ENCODE results near the gene TSEN2. TPM values are rescaled to one million over a fixed set of nuclear protein-coding genes. Genes with fewer than 3 reads are reported as not detected.
"Not testable (repeated sequence)": the region's sequence is repeated elsewhere in the genome, so short reads cannot be mapped to it uniquely, and the experiment has no call there.

The TSEN2 gene
- total RNA-seq, 5 donors from 2014 or later (not counting 1 experiment from before 2014, with no cell fraction given) = 11.7 to 20.9 (median 18.2) TPM

DNA sequence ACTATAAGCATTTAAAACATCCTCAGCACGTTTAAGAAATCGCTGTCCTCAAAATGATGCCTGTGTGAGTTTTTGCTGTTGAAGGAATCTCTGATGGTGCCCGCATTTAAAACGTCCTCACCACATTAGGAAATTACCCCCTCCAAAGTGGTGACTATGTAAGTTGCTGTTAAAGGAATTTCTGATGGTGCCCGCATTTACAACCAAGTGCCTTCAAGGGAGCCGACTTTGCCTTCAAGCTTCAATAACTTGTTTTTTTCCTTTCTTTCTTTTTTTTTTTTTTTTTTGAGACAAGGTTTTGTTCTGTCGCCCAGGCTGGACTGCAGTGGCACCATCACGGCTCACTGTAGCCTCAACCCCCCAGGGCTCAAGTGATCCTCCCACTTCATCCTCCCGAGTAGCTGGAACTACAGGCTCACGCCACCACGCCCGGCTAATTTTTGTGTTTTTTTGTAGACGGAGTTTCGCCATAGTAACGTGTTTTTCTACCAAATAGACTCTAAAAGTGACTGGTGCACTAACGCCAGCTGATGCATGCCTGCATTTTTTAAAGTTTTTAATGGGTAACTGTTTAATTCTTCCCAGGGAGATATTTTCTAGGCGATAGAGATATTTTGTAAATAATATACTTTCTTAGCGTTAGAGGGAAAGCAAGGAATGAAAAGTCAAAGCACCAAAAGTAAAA lies 19.0 kb upstream of the TSEN2 start:
- ATAC-seq (replicated peaks in 1 of 4) (no peak), DNase-seq (no peak)
- H3K36me3 Mint-ChIP-seq = no peaks in the 10 kb centered on the region
- no peaks in the 10 kb centered on the region for H3K27me3 Mint-ChIP-seq
- peaks cover 9 to 18% (median 13%) of the 10 kb centered on the region in 3 donors for H3K4me1 Mint-ChIP-seq
- no peak overlapping the region for H3K4me3 Mint-ChIP-seq
- 92% methylated on average over 2 of the region's 18 CpGs for WGBS (ENCODE audit: insufficient coverage)
- H3K27me3 ChIP-seq (replicated peaks in 1 of 2; ENCODE audit: control insufficient read depth in 2 of 2, extremely low read depth in 1 of 2, insufficient read depth in 2 of 2, low read length in 1 of 2) = peaks cover 0 to 2% of the 10 kb centered on the region in 2 experiments
- no peak overlapping the region for H3K27ac Mint-ChIP-seq
- no peaks in the 10 kb centered on the region for H3K36me3 ChIP-seq (ENCODE audit: control insufficient read depth in 2 of 2, extremely low read depth in 1 of 2, insufficient read depth in 1 of 2, low read length in 1 of 2)
- H3K9me3 ChIP-seq = no peaks in the 10 kb centered on the region
- H3K4me3 ChIP-seq (ENCODE audit: control insufficient read depth in 1 of 2, extremely low read depth in 1 of 2, low read length in 1 of 2) = no peak overlapping the region
- ChIA-PET CTCF (interaction anchor here in 1 of 2 donors (0.7 kb wide), 1 partner anchor 29 kb away, joined by 3 read pairs; no protein-coding TSS in a partner anchor), POLR2A (no interaction called here)
- H3K4me1 ChIP-seq (ENCODE audit: control insufficient read depth in 1 of 2, extremely low read depth in 1 of 2, insufficient read depth in 2 of 2, low read length in 2 of 2) = peaks cover 6 to 15% of the 10 kb centered on the region in 2 experiments
- no peak overlapping the region for H3K27ac ChIP-seq (ENCODE audit: low read length)
- no peaks in the 10 kb centered on the region for H3K9me3 Mint-ChIP-seq

DNA sequence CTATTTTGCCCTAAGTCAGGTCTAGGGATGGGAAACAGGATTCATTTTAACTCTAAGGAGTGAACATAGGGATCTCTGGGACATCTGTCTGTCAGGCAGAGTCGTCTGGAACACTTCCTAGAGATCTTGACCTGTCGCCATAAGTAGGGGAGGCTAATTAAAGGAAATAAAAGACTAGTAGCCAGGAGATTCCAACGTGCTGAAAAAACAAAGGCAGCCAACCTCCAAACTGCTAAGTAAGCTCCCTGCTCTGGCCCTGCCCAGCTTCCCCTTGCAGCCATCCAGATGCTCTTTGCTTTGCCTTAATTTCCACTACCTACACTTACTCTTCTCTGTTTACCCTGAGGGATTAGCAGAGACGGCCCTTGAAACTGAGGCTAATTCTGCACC lies 18.4 kb upstream of the TSEN2 start:
- ATAC-seq (replicated peaks in 1 of 4) (no peak), DNase-seq (no peak)
- Mint-ChIP-seq H3K4me1 (peaks cover 10 to 18% (median 15%) of the 10 kb centered on the region in 3 donors), H3K9me3 (no peaks in the 10 kb centered on the region), H3K27me3 (no peaks in the 10 kb centered on the region), H3K36me3 (no peaks in the 10 kb centered on the region), H3K27ac (no peak overlapping the region), H3K4me3 (no peak overlapping the region)
- Histone ChIP-seq H3K36me3 (ENCODE audit: control insufficient read depth in 2 of 2, extremely low read depth in 1 of 2, insufficient read depth in 1 of 2, low read length in 1 of 2) (no peaks in the 10 kb centered on the region), H3K27me3 (replicated peaks in 1 of 2; ENCODE audit: control insufficient read depth in 2 of 2, extremely low read depth in 1 of 2, insufficient read depth in 2 of 2, low read length in 1 of 2) (peaks cover 0 to 2% of the 10 kb centered on the region in 2 experiments), H3K4me3 (ENCODE audit: control insufficient read depth in 1 of 2, extremely low read depth in 1 of 2, low read length in 1 of 2) (no peak overlapping the region), H3K4me1 (ENCODE audit: control insufficient read depth in 1 of 2, extremely low read depth in 1 of 2, insufficient read depth in 2 of 2, low read length in 2 of 2) (peaks cover 6 to 15% of the 10 kb centered on the region in 2 experiments), H3K27ac (ENCODE audit: low read length) (no peak overlapping the region), H3K9me3 (no peaks in the 10 kb centered on the region)
- ChIA-PET POLR2A (no interaction called here), CTCF (interaction anchor here in 1 of 2 donors (0.7 kb wide), 1 partner anchor 28 kb away, joined by 3 read pairs; no protein-coding TSS in a partner anchor)
- WGBS (ENCODE audit: insufficient coverage) = 93% methylated on average over 3 of the region's 4 CpGs

DNA sequence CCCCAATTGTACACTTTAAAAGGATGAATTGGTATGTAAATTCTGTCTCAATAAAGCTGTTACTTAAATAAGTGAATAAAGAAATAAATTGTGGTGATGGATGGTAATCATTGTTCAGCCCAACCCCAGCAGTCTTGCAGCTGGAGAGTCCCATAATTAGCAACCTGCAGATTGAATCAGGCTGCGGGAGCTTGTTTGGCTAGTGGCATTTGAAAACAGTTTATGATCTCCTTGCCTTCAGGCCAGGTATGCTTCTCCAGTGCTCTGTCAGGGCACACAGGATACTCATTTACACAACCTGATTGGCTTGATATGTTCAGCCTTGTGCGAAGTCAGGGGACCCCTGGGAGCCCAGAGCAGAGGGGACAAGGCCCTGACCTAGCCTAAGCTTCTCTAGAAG lies 16.5 kb upstream of the TSEN2 start:
- no peak for ATAC-seq (replicated peaks in 1 of 4)
- DNase-seq = no peak
- H3K4me1 Mint-ChIP-seq = peaks cover 11 to 21% (median 11%) of the 10 kb centered on the region in 3 donors
- Histone ChIP-seq H3K4me1 (ENCODE audit: control insufficient read depth in 1 of 2, extremely low read depth in 1 of 2, insufficient read depth in 2 of 2, low read length in 2 of 2) (peaks cover 3 to 11% of the 10 kb centered on the region in 2 experiments), H3K27ac (ENCODE audit: low read length) (no peak overlapping the region), H3K27me3 (replicated peaks in 1 of 2; ENCODE audit: control insufficient read depth in 2 of 2, extremely low read depth in 1 of 2, insufficient read depth in 2 of 2, low read length in 1 of 2) (no peaks in the 10 kb centered on the region), H3K4me3 (ENCODE audit: control insufficient read depth in 1 of 2, extremely low read depth in 1 of 2, low read length in 1 of 2) (no peak overlapping the region), H3K36me3 (ENCODE audit: control insufficient read depth in 2 of 2, extremely low read depth in 1 of 2, insufficient read depth in 1 of 2, low read length in 1 of 2) (no peaks in the 10 kb centered on the region), H3K9me3 (no peaks in the 10 kb centered on the region)
- ChIA-PET POLR2A (no interaction called here), CTCF (no interaction called here)
- no peaks in the 10 kb centered on the region for H3K27me3 Mint-ChIP-seq
- H3K36me3 Mint-ChIP-seq = no peaks in the 10 kb centered on the region
- 89% methylated on average over 2 of the region's 2 CpGs for WGBS (ENCODE audit: insufficient coverage)
- H3K27ac Mint-ChIP-seq = no peak overlapping the region
- H3K9me3 Mint-ChIP-seq = no peaks in the 10 kb centered on the region
- H3K4me3 Mint-ChIP-seq = no peak overlapping the region

DNA sequence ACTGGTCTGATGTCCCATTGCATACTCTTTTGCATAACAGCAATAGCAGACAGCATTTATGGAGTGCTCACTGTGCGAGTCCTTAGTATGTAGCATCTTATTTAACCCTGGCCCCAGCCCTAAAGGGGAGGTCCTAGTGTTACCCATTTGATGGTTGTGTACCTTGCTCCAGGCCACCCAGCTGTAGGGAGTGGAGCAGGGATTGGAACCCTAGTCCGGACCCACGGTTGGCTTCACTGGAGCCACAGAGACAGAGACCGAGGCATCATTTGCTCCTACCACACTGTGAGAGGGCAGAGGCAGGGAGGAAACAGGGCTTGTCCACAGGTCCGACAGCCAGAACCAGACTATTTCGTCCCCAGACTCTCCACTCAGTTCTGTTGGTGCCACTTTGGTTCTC lies 16.0 kb upstream of the TSEN2 start:
- peaks cover 8 to 21% (median 9%) of the 10 kb centered on the region in 3 donors for H3K4me1 Mint-ChIP-seq
- POLR2A ChIA-PET = interaction anchor here (0.6 kb wide), 2 partner anchors 415 to 1677 kb away, joined by 3 to 4 read pairs; no protein-coding TSS in a partner anchor
- H3K9me3 Mint-ChIP-seq = no peaks in the 10 kb centered on the region
- no peak for ATAC-seq (replicated peaks in 1 of 4)
- Histone ChIP-seq H3K4me1 (ENCODE audit: control insufficient read depth in 1 of 2, extremely low read depth in 1 of 2, insufficient read depth in 2 of 2, low read length in 2 of 2) (peaks cover 0 to 9% of the 10 kb centered on the region in 2 experiments), H3K27ac (ENCODE audit: low read length) (no peak overlapping the region), H3K9me3 (no peaks in the 10 kb centered on the region), H3K27me3 (replicated peaks in 1 of 2; ENCODE audit: control insufficient read depth in 2 of 2, extremely low read depth in 1 of 2, insufficient read depth in 2 of 2, low read length in 1 of 2) (no peaks in the 10 kb centered on the region), H3K4me3 (ENCODE audit: control insufficient read depth in 1 of 2, extremely low read depth in 1 of 2, low read length in 1 of 2) (no peak overlapping the region), H3K36me3 (ENCODE audit: control insufficient read depth in 2 of 2, extremely low read depth in 1 of 2, insufficient read depth in 1 of 2, low read length in 1 of 2) (no peaks in the 10 kb centered on the region)
- no peaks in the 10 kb centered on the region for H3K36me3 Mint-ChIP-seq
- no peaks in the 10 kb centered on the region for H3K27me3 Mint-ChIP-seq
- no peak overlapping the region for H3K27ac Mint-ChIP-seq
- CTCF ChIA-PET = interaction anchor here (0.6 to 0.7 kb wide), 3 partner anchors 11 to 960 kb away, joined by 4 to 8 read pairs (median 6); no protein-coding TSS in a partner anchor
- DNase-seq = no peak
- WGBS (ENCODE audit: insufficient coverage) = 86% methylated on average over 5 of the region's 6 CpGs
- no peak overlapping the region for H3K4me3 Mint-ChIP-seq

DNA sequence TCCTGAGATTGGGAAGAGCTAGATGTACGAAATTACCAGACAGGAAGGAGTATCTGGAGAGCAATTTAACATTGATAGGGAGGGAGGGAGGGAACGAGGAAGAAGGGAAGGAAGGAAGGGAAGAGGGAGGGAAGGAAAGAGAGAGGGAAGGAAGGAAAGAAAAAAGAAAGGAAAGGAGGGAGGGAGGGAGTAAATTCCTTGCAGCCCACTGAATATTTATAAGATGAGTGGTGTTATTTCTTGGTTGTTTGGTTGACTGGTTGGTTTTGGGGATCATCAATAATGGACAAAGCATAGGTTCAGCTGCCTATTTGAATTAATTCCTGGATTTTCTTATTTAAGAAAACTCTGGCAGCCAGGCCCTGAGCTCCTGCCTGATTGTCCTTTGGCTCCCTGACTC lies 15.5 kb upstream of the TSEN2 start:
- H3K27ac Mint-ChIP-seq = no peak overlapping the region
- no peaks in the 10 kb centered on the region for H3K9me3 Mint-ChIP-seq
- 77% methylated on average over 2 of the region's 2 CpGs for WGBS (ENCODE audit: insufficient coverage)
- Histone ChIP-seq H3K9me3 (no peaks in the 10 kb centered on the region), H3K36me3 (ENCODE audit: control insufficient read depth in 2 of 2, extremely low read depth in 1 of 2, insufficient read depth in 1 of 2, low read length in 1 of 2) (no peaks in the 10 kb centered on the region), H3K27ac (ENCODE audit: low read length) (no peak overlapping the region), H3K4me3 (ENCODE audit: control insufficient read depth in 1 of 2, extremely low read depth in 1 of 2, low read length in 1 of 2) (no peak overlapping the region), H3K27me3 (replicated peaks in 1 of 2; ENCODE audit: control insufficient read depth in 2 of 2, extremely low read depth in 1 of 2, insufficient read depth in 2 of 2, low read length in 1 of 2) (no peaks in the 10 kb centered on the region), H3K4me1 (ENCODE audit: control insufficient read depth in 1 of 2, extremely low read depth in 1 of 2, insufficient read depth in 2 of 2, low read length in 2 of 2) (peaks cover 0 to 5% of the 10 kb centered on the region in 2 experiments)
- H3K4me1 Mint-ChIP-seq = peaks cover 8 to 25% (median 8%) of the 10 kb centered on the region in 3 donors
- H3K36me3 Mint-ChIP-seq = no peaks in the 10 kb centered on the region
- CTCF ChIA-PET = interaction anchor here (0.6 to 0.7 kb wide), 3 partner anchors 11 to 960 kb away, joined by 4 to 8 read pairs (median 6); no protein-coding TSS in a partner anchor
- DNase-seq = no peak
- H3K4me3 Mint-ChIP-seq = no peak overlapping the region
- POLR2A ChIA-PET = interaction anchor here (0.6 kb wide), 2 partner anchors 415 to 1676 kb away, joined by 3 to 4 read pairs; no protein-coding TSS in a partner anchor
- H3K27me3 Mint-ChIP-seq = no peaks in the 10 kb centered on the region
- ATAC-seq (replicated peaks in 1 of 4) = no peak

DNA sequence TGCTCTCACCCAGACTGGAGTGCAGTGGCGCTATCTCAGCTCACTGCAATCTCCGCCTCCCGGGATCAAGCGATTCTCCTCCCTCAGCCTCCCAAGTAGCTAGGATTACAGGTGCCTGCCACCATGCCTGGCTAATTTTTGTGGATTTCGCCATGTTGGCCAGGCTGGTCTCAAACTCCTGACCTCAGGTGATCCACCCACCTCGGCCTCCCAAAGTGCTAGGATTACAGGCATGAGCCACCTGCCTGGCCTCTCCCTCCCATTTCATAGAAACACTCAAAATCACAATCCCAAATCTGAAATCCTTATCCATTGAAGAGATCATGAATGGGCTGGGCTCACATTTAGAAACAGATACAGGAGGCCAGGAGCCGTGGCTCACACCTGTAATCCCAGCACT lies 15.1 kb upstream of the TSEN2 start:
- H3K27ac Mint-ChIP-seq; DNase-seq; H3K9me3 Mint-ChIP-seq; ATAC-seq (replicated peaks in 1 of 4); H3K27me3 Mint-ChIP-seq; H3K4me3 ChIP-seq (ENCODE audit: control insufficient read depth in 1 of 2, extremely low read depth in 1 of 2, low read length in 1 of 2); H3K27me3 ChIP-seq (replicated peaks in 1 of 2; ENCODE audit: control insufficient read depth in 2 of 2, extremely low read depth in 1 of 2, insufficient read depth in 2 of 2, low read length in 1 of 2); H3K4me1 ChIP-seq (ENCODE audit: control insufficient read depth in 1 of 2, extremely low read depth in 1 of 2, insufficient read depth in 2 of 2, low read length in 2 of 2); H3K36me3 ChIP-seq (ENCODE audit: control insufficient read depth in 2 of 2, extremely low read depth in 1 of 2, insufficient read depth in 1 of 2, low read length in 1 of 2); H3K9me3 ChIP-seq; H3K36me3 Mint-ChIP-seq; H3K4me3 Mint-ChIP-seq; H3K27ac ChIP-seq (ENCODE audit: low read length): not testable (repeated sequence)
- WGBS (ENCODE audit: insufficient coverage) = 76% methylated on average over 5 of the region's 7 CpGs
- peaks cover 3 to 22% (median 8%) of the 10 kb centered on the region in 3 donors for H3K4me1 Mint-ChIP-seq
- ChIA-PET POLR2A (interaction anchor here (0.6 to 0.8 kb wide), 2 partner anchors 343 to 416 kb away, joined by 3 to 4 read pairs; no protein-coding TSS in a partner anchor), CTCF (interaction anchor here in 1 of 2 donors (0.6 to 1.3 kb wide), 2 partner anchors 10 kb away, joined by 5 to 6 read pairs; no protein-coding TSS in a partner anchor)

All from T-cell (primary cell).